KBM-7 (cell line): ENCODE measurements around the gene FGF12.

Experiments used
- DNase-seq: peaks from one replicate; pipeline ENCODE4 v3.0.0-alpha.2; 2015
- in situ Hi-C: fragments of 300-500 bp; cut with MboI; formaldehyde crosslinking; loops from 2 replicates; pipeline ENCODE4 v1.14.3; 2020; ENCODE audit warnings: low sequenced_read_pairs, low pct_unique_long_range_greater_than_20kb, mixed read lengths

Gene FGF12

GRCh38 chr3:192253138-192253887, 474.0 kb downstream of the FGF12 start:
- DNase-seq, result no peak
- in situ Hi-C loops, result no loop called here

GRCh38 chr3:192249516-192249915, 477.8 kb downstream of the FGF12 start:
- no peak for DNase-seq
- in situ Hi-C loops, result no loop called here

GRCh38 chr3:192246847-192247559, 480.3 kb downstream of the FGF12 start:
- in situ Hi-C loops, result no loop called here
- DNase-seq, result no peak

GRCh38 chr3:192244591-192244990, 482.8 kb downstream of the FGF12 start:
- in situ Hi-C loops, result no loop called here
- no peak for DNase-seq

- no peak for DNase-seq
- in situ Hi-C loops, result no loop called here
Measured at GRCh38 chr3:192239956-192240355, 487.4 kb downstream of the FGF12 start.

- DNase-seq, result no peak
- in situ Hi-C loops, result no loop called here
Measured at GRCh38 chr3:192237992-192238608, 489.2 kb downstream of the FGF12 start.

GRCh38 chr3:192229866-192230265, 497.5 kb downstream of the FGF12 start:
- in situ Hi-C loops, result no loop called here
- no peak for DNase-seq

- DNase-seq, result no peak
- in situ Hi-C loops, result no loop called here
Measured at GRCh38 chr3:192224634-192225155, 502.6 kb downstream of the FGF12 start.

- in situ Hi-C loops, result no loop called here
- no peak for DNase-seq
Measured at GRCh38 chr3:192223815-192224214, 503.5 kb downstream of the FGF12 start.

- in situ Hi-C loops, result no loop called here
- no peak for DNase-seq
Measured at GRCh38 chr3:192220915-192221314, 506.4 kb downstream of the FGF12 start.

GRCh38 chr3:192219926-192220325, 507.4 kb downstream of the FGF12 start:
- in situ Hi-C loops, result no loop called here
- DNase-seq, result peak; percentile 4

- no peak for DNase-seq
- in situ Hi-C loops, result no loop called here
Measured at GRCh38 chr3:192216067-192216466, 511.3 kb downstream of the FGF12 start.

- DNase-seq, result no peak
Measured at GRCh38 chr3:192212979-192213378, 514.4 kb downstream of the FGF12 start.

GRCh38 chr3:192212335-192212734, 515.0 kb downstream of the FGF12 start:
- no peak for DNase-seq
- in situ Hi-C loops, result no loop called here

More at GRCh38 chr3:192212979-192213378, 514.4 kb downstream of the FGF12 start:
- in situ Hi-C loops, result no loop called here

- in situ Hi-C loops, result no loop called here
- DNase-seq, result no peak
Measured at GRCh38 chr3:192207651-192208050, 519.7 kb downstream of the FGF12 start.

GRCh38 chr3:192207239-192207638, 520.1 kb downstream of the FGF12 start:
- in situ Hi-C loops, result no loop called here
- no peak for DNase-seq

- no peak for DNase-seq
- in situ Hi-C loops, result no loop called here
Measured at GRCh38 chr3:192194085-192194484, 533.3 kb downstream of the FGF12 start.

- DNase-seq, result peak; percentile 47
- in situ Hi-C loops, result no loop called here
Measured at GRCh38 chr3:192188218-192188835, 539.0 kb downstream of the FGF12 start.

- DNase-seq, result no peak
- in situ Hi-C loops, result no loop called here
Measured at GRCh38 chr3:192187485-192188051, 539.8 kb downstream of the FGF12 start.
